RPMI7951 (cell line): ENCODE measurements around the gene CEP128. TPM values are rescaled to one million over a fixed set of nuclear protein-coding genes. Genes with fewer than 3 reads are reported as not detected.
A peak's percentile ranks its signal among the peaks of the same experiment; 100 is the strongest.
"Not testable (repeated sequence)": the region's sequence is repeated elsewhere in the genome, so short reads cannot be mapped to it uniquely, and the experiment has no call there.

Source experiments
- DNase-seq: peaks from one replicate; pipeline ENCODE4 v3.0.0-alpha.2; 2012; ENCODE audit warnings: low read depth
- total RNA-seq: library from RNA; depleted of rRNA; stranded (reverse); fragments of >200 nt; shearing (Covaris generic); gene quantifications from 2 replicates; pipeline ENCODE4 v1.2.3, GENCODE V29; 2014

Gene CEP128
- total RNA-seq, 1 experiment from 2014 or later, result 10.3 TPM

DNA sequence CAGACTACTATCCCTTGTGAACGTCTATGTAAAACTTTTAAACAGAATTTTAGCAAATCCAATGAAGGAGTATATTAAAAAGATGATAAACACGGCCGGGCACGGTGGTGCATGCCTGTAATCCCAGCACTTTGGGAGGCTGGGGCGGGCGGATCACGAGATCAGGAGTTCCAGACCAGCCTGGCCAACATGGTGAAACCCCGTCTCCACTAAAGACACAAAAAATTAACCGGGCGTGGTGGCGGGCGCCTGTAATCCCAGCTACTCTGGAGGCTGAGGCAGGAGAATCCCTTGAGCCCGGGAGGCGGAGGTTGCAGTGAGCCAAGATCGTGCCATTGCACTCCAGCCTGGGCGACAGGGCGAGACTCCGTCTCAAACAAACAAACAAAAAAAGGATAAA lies 11.7 kb upstream of the CEP128 start:
- DNase-seq, result not testable (repeated sequence)

DNA sequence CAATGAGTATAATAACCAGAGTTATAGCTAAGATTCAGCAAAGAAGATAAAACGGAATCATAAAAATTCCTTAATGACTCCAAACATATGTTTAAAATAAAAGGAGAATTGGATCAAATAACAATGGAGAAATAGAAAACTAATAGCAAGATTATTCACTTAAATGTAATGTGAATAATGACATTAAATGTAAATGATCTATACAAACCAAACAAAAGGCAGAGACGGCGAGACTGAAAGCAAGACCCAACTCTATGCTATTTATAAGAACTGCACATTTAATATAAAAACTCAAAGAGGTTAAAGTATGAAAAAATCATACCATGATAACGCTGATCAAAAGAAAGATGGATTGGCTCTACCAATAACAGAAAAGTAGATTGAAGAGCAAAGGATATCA lies 10.0 kb upstream of the CEP128 start:
- DNase-seq, result no peak

DNA sequence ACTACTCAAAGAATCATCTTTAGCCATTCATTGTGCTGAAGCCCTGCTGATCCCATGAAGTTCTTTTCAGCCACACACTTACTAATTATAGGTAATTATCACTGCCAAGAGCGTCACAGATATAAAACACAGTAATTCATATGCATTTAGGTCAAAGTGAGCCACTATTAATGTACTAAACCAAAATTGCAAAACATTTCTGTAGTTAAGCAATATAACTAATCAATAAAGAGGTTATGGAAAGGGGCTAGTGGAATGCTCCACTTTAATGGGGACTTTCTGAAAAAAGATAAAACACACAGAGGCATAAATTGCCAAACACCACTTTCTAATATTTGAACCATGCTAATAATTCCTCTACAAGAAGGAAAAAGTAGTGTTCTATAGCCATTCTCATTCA lies 6.8 kb upstream of the CEP128 start:
- no peak for DNase-seq

DNA sequence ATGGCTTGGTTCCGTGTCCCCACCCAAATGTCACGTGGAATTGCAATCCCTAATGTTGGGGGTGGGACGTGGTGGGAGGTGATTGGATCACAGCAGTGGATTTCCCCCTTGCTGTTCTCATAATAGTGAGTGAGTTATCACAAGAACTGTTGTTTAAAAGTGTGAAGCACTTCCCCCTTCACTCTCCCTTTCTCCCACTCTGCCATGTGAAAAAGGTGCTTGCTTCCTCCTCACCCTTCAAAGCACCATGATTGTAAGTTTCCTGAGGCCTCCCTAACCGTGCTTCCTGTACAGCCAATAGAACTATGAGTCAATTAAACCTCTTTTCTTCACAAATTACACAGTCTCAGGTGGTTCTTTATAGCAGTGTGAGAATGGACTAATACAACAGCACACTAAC lies 5.3 kb upstream of the CEP128 start:
- DNase-seq, result no peak

DNA sequence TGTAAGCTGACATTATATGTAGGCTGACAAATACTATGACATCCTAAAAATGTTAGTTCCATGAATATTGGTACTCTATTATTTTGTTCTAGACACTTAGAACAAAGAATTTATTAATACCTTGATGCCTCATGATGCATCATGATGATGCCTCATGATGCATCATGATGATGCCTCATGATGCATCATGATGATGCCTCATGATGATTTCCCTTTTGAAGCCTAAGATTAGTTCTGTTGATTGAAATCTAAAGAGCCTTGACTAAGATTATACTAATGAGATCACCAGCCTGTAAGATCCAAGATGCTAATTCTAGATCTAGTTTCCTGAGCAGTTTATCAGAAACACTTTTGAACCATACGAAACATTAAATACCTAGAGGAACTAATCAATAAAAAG lies 4.6 kb upstream of the CEP128 start:
- DNase-seq, result peak; percentile 10

DNA sequence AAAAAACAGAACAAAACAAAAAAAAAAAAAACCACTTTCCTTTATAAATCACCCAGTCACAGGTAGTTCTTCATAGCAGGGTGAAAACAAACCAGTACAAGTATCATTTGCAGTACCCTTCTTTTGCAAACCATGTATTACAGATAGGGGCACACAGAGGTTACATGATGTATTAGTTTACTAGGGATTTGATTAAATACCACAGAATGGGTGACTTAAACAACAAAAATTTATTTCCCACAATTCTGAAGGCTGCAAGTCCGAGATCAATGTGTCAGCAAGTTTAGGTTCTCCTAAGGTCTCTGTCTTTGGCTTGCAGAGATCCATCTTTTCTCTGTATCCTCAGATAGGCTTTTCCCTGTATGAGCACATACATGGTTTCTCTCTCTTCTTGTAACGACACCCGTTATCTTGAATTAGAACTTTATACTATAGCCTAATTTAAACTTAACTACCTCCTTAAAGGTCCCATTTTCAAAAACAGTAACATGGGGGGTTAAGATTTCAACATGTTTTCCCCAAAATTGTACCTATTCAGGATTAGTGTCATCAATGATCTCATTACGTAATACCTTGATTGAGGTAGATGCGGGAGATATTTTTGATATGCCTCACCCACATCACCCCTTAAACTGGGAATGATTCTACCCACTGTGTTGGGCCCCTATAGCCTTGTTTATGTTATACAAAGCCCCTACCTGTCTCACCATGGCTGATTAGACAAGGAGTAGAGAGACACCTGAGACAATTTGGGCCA lies 3.5 kb upstream of the CEP128 start:
- DNase-seq, result no peak

DNA sequence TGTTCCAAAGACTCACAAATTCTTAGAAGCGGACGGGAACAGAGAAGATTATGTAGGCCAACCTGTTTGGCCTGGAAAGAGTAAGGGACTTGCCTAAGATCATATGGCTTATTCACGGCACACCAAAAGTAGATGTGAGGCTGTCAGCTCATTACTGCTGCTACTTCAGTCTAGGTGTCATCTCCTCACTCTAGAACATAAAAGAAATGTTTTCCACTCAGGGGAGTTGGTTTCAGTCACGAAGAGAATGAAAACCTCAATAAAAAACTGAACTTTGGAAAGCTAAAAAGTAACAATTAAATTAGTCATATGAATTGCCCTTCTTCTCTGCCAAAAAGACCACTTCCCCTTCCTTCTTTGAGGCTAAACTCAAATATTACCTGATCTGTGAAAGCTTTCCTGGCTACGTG lies 658 bp upstream of the CEP128 start:
- DNase-seq, result no peak

DNA sequence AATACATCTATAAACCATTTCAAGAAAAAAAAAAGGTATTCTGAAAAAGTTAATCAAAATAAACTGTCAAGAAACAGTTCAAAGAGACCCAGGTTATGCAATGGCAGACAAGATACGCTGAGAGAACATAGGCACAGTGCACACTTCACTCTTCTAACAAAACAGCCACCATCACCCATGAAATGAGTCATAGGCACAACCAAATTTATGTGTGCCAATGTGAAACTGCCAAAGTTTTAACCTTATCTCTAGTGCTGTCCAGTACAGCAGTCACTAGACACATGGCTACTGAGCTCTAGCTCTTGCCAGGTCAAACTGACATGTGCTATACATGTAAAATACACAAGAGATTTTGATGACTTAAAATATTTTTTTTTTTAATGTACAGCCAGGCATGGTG lies 1.4 kb downstream of the CEP128 start:
- DNase-seq, result peak; percentile 43

DNA sequence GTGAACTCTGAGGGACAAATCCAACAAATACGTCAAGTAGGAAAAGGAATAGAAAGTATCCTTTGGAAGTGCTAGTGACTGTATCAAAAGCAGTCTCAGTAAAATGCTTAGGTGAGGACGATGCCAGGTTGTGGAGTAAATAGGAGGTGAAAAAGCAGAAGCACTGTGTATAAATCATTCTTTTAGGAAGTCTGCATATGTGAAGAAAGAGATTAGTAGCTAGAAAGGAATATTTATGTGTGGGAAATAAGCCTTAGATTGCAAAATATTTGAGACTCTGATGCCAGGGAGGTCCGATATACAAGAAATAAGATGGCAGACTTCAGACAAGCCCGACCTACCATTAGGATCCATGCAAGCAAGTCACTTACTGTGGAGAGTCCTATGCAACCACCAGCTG lies 7.9 kb downstream of the CEP128 start:
- DNase-seq, result no peak

DNA sequence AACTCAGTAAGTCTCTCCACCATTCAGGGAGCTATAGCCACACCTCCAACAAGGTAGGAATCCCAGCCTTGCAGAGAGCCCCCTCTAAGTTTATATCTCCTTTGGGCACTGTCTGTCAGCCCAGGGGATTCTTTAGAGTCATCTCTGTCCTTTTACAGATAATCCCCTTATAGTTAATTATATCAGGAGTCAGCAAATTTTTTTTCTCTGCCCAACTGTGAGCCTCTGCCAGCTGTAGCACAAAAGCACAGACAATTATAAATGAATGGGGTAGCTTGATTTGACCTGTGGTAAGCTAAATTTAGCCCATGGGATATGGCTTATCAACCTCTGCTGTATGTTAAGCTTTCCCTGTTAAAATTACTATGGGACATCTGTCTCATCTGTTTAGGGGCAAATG lies 8.3 kb downstream of the CEP128 start:
- no peak for DNase-seq

DNA sequence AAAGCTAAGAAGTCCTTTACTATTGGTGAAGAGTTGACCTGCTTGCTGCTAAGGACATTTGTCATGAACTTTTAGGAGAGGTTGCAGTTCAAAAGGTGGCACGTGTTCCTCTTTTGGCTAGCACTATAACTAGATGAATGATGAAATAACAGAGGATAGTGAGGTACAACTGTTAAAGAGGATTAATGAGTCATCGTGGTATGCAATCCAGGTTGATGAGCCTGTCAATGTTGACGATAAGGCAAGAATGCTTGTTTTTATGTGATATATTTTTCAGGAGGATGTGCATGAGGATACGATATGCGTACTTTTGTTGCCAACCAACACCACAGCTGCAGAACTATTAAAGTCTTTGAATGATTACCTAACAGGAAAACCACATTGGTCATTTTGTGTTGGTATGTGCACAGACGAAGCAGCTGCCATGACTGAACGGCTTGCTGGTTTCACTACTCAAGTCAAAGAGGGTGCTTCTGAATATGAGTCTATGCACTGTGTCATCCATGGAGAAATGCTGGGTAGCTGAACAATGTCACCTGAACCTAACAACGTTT lies 10.6 kb downstream of the CEP128 start:
- DNase-seq, result peak; percentile 74

DNA sequence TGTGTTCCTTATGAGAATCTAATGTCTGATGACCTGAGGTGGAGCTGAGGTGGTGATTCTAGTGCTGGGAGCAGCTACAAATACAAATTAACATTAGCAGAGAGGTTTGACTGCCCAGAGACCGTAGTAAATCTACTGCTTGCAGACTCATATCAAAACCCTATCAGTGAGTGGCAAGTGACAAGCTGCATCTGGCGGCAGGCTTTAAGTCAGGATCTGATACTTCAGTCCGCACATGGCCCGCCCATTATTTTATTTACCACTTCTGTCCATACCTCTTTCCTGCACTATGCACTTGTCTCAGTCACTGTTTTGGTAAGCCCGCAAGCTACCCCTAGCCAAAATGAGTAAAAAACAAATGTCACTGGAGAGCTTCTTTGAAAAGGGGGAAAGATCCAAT lies 11.4 kb downstream of the CEP128 start:
- no peak for DNase-seq

DNA sequence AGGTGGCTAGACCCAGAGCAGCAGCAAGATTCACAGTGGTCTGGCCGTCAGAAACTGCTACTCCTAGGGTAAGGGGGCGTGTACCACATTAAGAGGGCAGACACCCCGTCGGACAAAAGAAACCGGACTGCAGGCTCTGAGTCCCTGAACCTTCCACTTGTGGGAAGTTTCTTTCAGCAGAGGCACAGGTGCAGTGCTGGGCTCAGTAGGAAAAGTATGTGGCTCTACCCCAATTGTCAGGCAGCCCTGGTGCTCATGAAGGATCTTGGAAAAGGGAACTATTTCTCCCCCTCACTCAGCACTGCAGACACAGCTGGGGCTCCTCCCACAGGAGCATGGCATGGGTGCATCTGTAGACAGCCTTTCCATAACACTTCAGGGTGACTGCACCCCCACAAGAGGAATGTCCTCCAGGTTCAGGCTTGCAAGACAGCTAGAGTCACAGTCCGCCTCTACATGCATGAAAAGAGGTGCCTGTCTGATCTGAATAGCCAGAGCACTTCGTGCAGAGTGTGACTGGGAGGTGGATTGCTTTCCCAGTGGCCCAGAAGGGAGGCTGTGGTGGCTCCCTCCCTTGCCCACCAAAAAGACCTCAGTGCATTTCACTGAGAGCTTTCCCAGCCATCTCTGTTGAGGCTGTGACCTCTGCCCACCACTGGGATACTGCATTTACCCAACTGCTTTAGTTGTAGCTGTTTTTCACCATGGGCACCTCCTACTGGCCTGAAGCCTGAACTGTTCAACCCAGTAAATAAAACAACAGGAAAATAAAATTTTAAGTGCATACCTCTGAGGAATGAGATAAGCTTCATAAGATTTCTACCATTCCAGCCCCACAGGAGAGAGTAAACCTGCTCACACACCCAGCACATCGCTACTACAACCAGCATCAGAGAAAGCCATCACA lies 14.2 kb downstream of the CEP128 start:
- DNase-seq, result no peak

DNA sequence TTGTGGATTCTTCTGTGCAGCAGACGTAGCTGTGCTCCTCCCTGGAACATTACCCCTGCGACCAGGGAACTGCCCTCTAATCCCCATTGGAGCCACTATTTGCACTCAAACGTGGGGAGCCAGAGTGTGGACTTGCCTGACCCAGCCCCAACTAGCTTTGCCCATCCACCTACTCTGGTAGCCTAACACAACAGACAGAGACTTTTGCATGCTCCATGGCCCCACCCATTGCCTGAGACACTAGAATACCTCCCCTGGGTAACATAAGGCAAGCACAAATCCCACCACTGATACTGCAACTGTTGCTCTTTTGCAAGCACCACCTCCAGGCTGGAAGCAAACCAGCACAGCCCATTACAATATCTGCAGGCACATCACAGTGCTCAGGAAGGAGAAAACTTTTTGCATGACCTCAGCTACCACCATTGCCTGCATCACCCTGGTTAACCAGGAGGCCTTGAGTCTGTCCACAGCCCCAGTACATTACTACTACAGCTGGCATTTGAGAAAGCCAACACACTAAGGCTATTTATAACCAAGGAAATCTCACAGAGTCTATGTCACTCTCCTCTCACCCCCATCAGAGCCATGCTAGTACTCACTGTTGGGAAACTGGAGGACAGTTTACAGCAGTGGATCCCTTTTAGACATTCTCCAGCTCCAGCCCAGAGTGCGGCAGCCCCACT lies 15.0 kb downstream of the CEP128 start:
- DNase-seq, result peak; percentile 6

DNA sequence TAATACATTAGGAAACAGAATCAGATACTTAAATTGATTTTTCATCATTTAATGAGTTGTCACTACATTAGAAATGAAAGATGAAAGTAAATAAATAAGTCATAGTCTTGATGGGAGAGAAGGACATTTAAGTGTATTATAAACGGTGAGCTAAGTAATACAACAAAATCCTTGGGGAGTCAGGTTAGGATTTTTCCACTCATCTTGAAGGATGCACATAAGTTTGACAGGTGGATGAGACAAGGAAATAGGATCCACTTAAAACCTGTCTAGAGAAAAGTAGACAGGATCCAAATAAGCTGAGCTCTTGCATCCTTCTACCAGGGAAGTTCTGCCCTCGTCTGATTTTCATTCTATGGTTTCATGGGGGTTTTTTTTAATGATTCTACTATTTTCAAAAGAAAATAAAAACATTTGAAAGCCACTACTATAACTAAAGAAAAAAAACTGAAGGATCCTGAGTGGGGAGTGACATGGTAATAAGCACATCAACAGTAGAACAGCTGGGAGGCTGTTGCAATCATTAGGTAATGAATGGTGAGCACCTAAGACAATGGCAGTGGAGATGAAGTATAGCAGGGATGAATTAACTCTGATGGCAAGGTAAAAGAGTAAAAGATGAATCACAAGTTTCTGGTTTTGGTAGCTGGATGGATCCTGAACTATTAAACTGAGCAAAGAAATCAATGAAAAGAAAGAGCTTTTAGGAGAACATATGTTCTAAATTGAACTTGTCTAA lies 17.0 kb downstream of the CEP128 start:
- no peak for DNase-seq

DNA sequence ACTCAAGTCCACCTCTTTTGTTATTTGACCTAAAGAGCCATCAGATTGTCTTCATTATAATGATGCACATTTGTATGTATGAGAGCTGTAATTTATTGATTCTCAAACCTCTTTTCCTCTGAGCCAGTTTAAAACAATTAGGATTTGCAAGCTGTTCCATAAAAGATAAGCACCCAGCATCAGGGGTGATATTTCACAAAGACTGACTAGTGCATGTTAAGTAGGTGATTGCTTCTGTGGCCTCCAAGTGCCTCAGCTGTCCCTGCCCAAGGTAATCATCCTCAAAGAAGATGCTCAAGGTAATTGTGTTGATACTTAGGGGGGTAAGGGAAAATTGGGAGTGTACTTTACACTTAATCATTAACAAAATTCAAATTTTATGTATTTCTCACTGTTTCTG lies 18.2 kb downstream of the CEP128 start:
- DNase-seq, result no peak

DNA sequence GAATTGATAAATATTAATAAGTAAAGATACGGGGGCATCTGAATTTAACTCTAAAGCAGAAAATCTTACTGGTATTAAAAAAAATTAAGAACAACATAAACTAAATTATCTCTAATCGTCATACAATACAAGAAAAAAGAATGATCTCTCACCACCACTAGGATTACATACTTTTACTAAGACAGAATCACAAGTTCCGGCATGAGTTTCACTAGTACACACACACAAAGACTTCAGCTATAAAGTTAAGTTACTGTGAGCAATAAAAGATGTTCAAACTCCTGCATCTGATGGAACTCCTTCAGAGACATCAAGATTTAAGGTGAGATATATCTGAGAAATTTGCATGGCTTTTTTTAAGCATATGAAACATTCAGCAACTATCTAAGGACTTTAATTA lies 21.9 kb downstream of the CEP128 start:
- no peak for DNase-seq

DNA sequence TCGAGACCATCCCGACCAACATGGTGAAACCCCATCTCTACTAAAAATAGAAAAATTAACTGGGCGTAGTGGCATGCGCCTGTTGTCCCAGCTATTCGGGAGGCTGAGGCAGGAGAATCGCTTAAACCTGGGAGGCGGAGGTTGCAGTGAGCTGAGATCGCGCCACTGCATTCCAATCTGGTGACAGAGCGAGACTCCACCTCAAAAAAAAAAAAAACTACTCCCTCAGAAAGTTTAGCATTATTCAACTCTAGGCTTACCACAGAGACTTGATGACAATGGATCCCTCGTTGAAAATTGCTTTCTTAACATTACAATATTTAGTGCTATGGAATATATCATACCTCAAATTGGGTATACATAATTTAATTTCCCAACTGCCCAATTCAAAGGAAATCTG lies 29.5 kb downstream of the CEP128 start:
- not testable (repeated sequence) for DNase-seq

DNA sequence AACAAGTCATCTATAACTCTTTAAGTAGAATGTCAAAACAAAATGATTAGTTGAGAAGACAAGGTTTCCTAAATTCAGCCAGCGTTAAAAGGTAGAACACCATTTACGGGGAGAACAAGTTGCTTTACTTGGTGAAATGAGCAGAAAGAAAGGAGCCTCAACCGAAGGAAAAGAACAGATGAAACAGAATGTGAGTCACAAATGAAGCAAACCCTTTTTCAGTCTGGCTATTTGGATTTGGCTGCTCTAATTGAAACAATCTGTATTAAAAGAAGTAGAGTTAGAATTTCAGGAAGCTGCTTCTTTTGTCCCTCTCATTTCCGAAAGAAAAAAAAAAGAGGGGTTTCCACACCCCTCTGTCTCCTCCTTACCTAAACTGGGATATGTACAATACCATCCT lies 34.6 kb downstream of the CEP128 start:
- DNase-seq, result no peak

DNA sequence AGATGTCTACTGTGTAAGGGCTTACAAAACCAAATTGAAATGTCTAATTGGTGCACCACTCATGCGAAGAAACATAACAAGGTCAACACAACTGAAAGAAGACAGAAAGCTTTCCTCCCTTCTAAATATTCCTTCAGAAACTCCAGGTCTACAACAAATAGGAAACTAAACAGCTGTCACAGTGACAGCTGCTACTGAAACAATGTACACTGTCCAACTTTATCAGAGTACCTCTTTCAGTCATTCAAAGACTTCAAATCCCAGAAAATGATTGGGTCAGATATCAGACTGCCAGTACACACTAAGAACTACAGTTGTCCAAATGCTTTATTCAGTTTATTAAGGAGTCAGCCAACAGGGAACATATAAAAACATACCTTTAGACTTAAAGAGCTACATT lies 35.2 kb downstream of the CEP128 start:
- no peak for DNase-seq

DNA sequence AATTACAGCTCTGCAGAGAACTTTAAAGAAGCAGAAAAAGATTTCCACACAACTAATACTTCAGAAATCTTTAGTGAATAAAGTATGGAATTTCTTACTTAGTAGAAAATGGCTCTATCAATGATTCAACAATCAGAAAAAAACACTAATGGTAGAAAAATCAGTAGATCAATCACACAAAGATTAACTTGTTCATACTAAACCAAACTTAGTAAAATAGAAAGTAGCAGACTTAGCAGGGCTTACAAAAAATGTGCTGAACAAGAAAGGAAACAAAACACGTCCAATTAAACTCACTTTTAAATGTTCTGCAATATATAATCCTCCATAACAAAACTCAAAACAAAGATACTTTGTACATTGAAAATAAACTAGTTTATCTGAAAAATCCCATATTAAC lies 38.9 kb downstream of the CEP128 start:
- DNase-seq, result no peak

DNA sequence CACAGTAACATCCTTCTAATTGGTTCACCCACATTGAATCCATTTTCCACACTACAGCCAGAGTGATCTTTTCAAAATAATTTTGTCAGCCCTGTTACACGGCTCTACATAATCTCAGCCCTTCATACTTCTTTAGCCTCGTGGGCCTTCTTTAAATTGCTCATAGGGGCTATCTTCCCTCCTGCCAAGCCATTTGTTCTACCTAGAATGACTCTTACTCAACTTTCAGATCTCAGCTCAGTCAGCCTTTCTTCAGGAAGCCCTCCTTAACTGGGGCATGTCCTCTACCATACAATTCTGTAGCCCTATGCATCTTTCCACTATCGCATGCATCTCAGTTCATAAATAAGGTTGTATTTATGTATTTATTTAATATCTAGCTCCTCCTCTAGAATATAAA lies 39.7 kb downstream of the CEP128 start:
- no peak for DNase-seq
